Measurements from ENCODE around the gene KRT33A.

DNA sequence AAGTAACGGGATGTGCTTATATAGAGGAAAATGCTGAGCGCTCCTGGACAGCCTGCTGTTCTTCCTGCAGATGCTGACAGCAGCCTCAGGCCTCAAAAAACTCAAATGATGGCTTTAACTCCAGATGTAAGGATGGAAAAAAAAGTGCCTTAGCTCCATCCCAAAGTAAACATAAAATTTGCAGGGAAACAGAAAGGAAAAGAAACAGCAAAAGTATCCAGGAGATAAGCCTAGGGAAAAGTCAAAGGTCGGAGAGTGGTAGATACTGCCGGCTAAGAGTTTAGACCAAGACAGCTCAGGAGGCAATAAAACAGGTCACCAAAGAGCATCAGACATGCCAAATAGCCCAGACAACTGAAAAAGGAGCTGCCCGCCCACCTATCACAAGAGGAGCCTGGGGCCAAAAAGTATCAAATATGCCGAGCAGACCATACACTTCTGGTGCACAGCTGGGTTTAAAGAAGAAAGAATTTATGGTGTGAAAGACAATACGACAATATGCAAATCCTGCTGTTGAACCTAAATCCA, 39.8 kb upstream of the KRT33A start:
- TF ChIP-seq EZH2 (IDR thresholded peaks at IDR 0.05; ENCODE audit: borderline replicate concordance, low read length) (no peak), CTCF (IDR thresholded peaks at IDR 0.05; ENCODE audit: low read length) (no peak)

All from OCI-LY1 (cell line).